GM23248 (cell line): ENCODE data around the gene PTPRK.

ENCODE experiments used
- EZH2 ChIP-seq: fragments of 200-600 bp; sonication (generic); IDR thresholded peaks from 2 replicates; pipeline ENCODE4 v1.6.1; 2018; ENCODE audit warnings: antibody characterized with exemption, mild to moderate bottlenecking; ENCODE audit not compliant: insufficient read depth, poor library complexity, severe bottlenecking
- EZH2phosphoT487 ChIP-seq: fragments of 200-600 bp; sonication (generic); IDR thresholded peaks from 2 replicates; pipeline ENCODE4 v1.6.1; 2018; ENCODE audit warnings: antibody characterized with exemption, moderate library complexity, mild to moderate bottlenecking, low read depth; ENCODE audit not compliant: insufficient read depth

DNA sequence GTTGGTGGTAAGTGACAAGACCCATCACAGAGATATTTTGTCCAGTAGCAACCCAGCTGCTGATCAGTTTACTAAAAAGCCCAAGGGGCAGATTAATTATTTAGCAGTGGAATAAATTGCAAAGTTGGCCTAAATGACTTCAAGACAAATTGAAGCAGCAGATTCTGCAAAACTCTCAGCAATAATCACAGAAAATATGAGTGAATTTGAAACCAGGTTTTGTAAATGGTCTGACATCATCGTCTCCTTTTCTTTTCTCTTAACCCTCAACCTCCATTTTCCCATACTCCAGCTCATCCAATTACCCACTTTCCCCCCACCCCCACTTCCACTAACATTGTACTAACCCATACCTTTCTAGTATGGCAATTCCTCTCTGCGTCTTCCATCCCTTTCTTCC lies 11.3 kb upstream of the PTPRK start:
- no peak for TF ChIP-seq EZH2phosphoT487
- no peak for TF ChIP-seq EZH2
